Daoy (cell line): ENCODE measurements around the gene RNF212. TPM values are rescaled to one million over a fixed set of nuclear protein-coding genes. Genes with fewer than 3 reads are reported as not detected.
"Not testable (repeated sequence)": the region's sequence is repeated elsewhere in the genome, so short reads cannot be mapped to it uniquely, and the experiment has no call there.

Experiments
- DNase-seq: peaks from one replicate; pipeline ENCODE4 v3.0.0-alpha.2; 2015; ENCODE audit warnings: low read depth
- total RNA-seq: library from RNA; depleted of rRNA; stranded (reverse); fragments of >200 nt; shearing (Covaris generic); gene quantifications from 2 replicates; pipeline ENCODE4 v1.2.3, GENCODE V29; 2014

Gene RNF212
- total RNA-seq, 1 experiment from 2014 or later: not detected

- DNase-seq: no peak
Measured at GRCh38 chr4:1065732-1066131, 47.6 kb downstream of the RNF212 start.

- DNase-seq: no peak
Measured at GRCh38 chr4:1062419-1062818, 50.9 kb downstream of the RNF212 start.

- no peak for DNase-seq
Measured at GRCh38 chr4:1061760-1062159, 51.6 kb downstream of the RNF212 start.

- no peak for DNase-seq
Measured at GRCh38 chr4:1061056-1061700, 52.2 kb downstream of the RNF212 start.

- no peak for DNase-seq
Measured at GRCh38 chr4:1060621-1061020, 52.7 kb downstream of the RNF212 start.

- DNase-seq: no peak
Measured at GRCh38 chr4:1060121-1060520, 53.2 kb downstream of the RNF212 start.

GRCh38 chr4:1058997-1059665, 54.2 kb downstream of the RNF212 start:
- DNase-seq: no peak

GRCh38 chr4:1058198-1058996, 55.0 kb downstream of the RNF212 start:
- no peak for DNase-seq

GRCh38 chr4:1057403-1057745, 56.0 kb downstream of the RNF212 start:
- no peak for DNase-seq

- DNase-seq: no peak
Measured at GRCh38 chr4:1056671-1057402, 56.5 kb downstream of the RNF212 start.

- DNase-seq: no peak
Measured at GRCh38 chr4:1055721-1056590, 57.4 kb downstream of the RNF212 start.

- DNase-seq: not testable (repeated sequence)
Measured at GRCh38 chr4:1055243-1055701, 58.1 kb downstream of the RNF212 start.

- DNase-seq: not testable (repeated sequence)
Measured at GRCh38 chr4:1054696-1055242, 58.6 kb downstream of the RNF212 start.

GRCh38 chr4:1053891-1054290, 59.5 kb downstream of the RNF212 start:
- DNase-seq: not testable (repeated sequence)

- DNase-seq: no peak
Measured at GRCh38 chr4:1053080-1053661, 60.2 kb downstream of the RNF212 start.

GRCh38 chr4:1052231-1052671, 61.1 kb downstream of the RNF212 start:
- DNase-seq: no peak

GRCh38 chr4:1051472-1051871, 61.9 kb downstream of the RNF212 start:
- no peak for DNase-seq

GRCh38 chr4:1050486-1051213, 62.7 kb downstream of the RNF212 start:
- DNase-seq: no peak

- no peak for DNase-seq
Measured at GRCh38 chr4:1049591-1049905, 63.8 kb downstream of the RNF212 start.
